Stimulated activated memory B cell treated with anti-CD40 and anti-IgM and Interleukin-4, amounts not matched to agents 10 μg/mL and 1 μg/mL and 100 μg/mL, for 72 hours (primary cell): ENCODE data around the gene MAN1A1.
"Not testable (repeated sequence)": the region's sequence is repeated elsewhere in the genome, so short reads cannot be mapped to it uniquely, and the experiment has no call there.

Experiments used
- ATAC-seq: fragments of 150-1000 bp; cut with Tn5 transposase; 2 replicates; pipeline ENCODE4 v1.10.0; 2021
- H3K27ac Mint-ChIP-seq: one replicate; pipeline ENCODE4 v1.8.0; 2022; ENCODE audit warnings: mild to moderate bottlenecking, mixed read lengths
- H3K27me3 Mint-ChIP-seq: one replicate; pipeline ENCODE4 v1.8.0; 2022; ENCODE audit warnings: mixed read lengths
- H3K36me3 Mint-ChIP-seq: one replicate; pipeline ENCODE4 v1.8.0; 2022; ENCODE audit warnings: mixed read lengths
- H3K4me1 Mint-ChIP-seq: one replicate; pipeline ENCODE4 v1.8.0; 2022; ENCODE audit warnings: mixed read lengths
- H3K4me3 Mint-ChIP-seq: one replicate; pipeline ENCODE4 v1.8.0; 2022; ENCODE audit warnings: mild to moderate bottlenecking, moderate library complexity, mixed read lengths
- H3K9me3 Mint-ChIP-seq: one replicate; pipeline ENCODE4 v1.8.0; 2022; ENCODE audit warnings: mixed read lengths

The MAN1A1 gene

DNA sequence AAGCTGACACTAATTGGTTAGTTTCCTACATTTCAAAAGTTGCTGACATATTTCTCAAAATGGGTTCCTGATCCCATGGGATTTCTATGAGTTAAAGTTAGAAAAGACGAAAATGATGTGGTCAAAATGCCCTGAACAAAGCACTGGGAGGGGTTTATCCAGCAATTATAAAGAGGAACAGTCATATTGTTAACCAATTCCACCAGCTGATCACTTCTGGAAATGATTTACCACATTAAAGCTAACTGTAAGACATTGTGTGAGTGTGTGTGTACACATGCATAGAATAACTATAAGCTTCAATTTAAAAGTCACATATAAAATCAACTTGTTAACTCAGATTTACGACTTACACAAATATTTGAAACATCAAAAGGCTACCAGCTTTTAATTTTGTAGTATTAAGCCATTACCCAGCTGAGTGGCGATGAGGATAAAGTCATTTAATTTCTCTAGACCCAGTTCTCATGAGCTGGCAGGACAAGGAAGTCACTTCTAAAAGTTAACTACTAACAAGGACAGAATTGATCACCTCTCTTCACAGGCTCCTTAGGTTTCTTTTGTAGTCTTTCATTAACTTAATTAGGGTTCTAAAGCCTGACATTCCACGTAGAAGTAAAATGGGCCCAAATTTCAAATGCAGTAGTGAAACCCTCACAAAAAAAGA lies 40.4 kb downstream of the MAN1A1 start:
- no peak overlapping the region for H3K4me3 Mint-ChIP-seq
- H3K4me1 Mint-ChIP-seq = peaks cover 16% of the 10 kb centered on the region

DNA sequence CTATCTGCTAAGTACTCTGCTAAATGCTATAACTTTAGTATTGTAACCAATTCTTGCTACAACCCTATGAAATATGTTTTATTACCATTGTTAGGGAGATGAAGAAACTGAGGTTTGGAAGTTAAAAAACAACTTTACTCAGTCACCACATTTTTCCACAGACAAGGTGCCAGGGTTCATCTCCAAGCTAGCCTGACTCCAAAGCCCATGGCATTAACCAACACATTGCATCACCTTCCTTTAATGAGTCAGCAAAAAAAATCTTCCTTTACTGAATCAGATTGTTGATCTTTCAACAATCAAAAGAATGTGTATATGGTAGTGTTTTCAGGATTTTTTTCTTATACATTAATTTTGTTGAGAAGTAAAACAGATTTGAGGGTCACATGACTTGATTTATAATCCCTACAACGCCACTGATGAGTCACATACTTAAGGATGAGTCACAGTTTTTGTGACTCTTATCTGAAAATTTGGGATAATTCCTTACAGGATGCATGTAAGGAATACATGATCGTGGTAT lies 41.5 kb downstream of the MAN1A1 start:
- no peak overlapping the region for H3K4me3 Mint-ChIP-seq
- no peak overlapping the region for H3K27ac Mint-ChIP-seq
- no peaks in the 10 kb centered on the region for H3K27me3 Mint-ChIP-seq
- ATAC-seq = no peak
- H3K36me3 Mint-ChIP-seq = peaks cover 15% of the 10 kb centered on the region
- peaks cover 6% of the 10 kb centered on the region for H3K4me1 Mint-ChIP-seq
- no peaks in the 10 kb centered on the region for H3K9me3 Mint-ChIP-seq

More for the DNA sequence above, 40.4 kb downstream of the MAN1A1 start:
- H3K27me3 Mint-ChIP-seq = no peaks in the 10 kb centered on the region
- no peaks in the 10 kb centered on the region for H3K9me3 Mint-ChIP-seq
- ATAC-seq = no peak
- H3K36me3 Mint-ChIP-seq = peaks cover 6% of the 10 kb centered on the region
- no peak overlapping the region for H3K27ac Mint-ChIP-seq

DNA sequence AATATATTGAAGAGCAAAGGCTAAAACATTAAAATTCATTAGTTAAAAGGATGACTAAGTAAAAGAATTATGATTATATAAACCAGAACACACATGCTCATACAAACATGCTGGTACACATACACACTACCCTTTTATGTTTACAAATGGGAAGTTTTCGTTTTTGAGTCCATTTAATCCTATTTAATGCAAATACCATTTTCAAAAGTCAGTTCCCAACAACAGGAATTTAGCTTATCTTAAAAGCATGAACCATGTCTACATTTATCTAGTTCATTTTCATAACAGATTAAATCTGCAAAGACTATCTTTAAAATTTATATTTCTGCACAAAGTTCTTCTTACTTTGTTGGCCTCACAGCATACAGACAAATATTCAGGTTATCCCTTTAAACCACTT lies 42.5 kb downstream of the MAN1A1 start:
- H3K27me3 Mint-ChIP-seq = no peaks in the 10 kb centered on the region
- H3K27ac Mint-ChIP-seq = no peak overlapping the region
- no peaks in the 10 kb centered on the region for H3K4me1 Mint-ChIP-seq
- no peaks in the 10 kb centered on the region for H3K9me3 Mint-ChIP-seq
- peaks cover 15% of the 10 kb centered on the region for H3K36me3 Mint-ChIP-seq
- no peak overlapping the region for H3K4me3 Mint-ChIP-seq
- no peak for ATAC-seq

DNA sequence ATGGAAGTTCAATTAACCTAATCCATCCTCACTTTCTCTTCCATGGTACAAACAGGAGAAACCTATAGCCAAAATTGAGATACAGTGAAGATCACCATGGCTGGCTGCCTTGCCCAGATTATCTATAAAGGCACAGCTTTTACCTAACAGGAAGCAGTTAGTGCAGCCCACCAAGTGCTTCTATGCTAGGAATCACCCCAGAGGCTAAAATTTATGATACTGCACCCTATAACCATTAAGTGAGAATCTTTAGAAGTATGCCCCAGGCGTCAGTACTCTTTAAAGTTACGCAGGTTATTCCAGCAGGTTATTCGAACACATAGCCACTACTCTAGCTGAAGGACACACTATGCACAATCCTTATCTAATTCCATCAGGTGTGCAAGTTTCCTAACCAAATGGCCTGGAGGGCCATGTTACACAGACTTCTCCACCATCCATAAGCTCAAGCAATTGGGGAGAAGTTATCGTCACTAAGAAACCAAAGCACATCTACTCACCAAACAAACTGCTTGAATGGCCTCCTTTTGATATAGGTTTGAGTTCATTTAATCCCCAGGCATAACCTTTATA lies 43.1 kb downstream of the MAN1A1 start:
- no peak for ATAC-seq
- no peaks in the 10 kb centered on the region for H3K27me3 Mint-ChIP-seq
- H3K27ac Mint-ChIP-seq = no peak overlapping the region
- no peaks in the 10 kb centered on the region for H3K9me3 Mint-ChIP-seq
- H3K4me3 Mint-ChIP-seq = no peak overlapping the region
- peaks cover 15% of the 10 kb centered on the region for H3K36me3 Mint-ChIP-seq
- H3K4me1 Mint-ChIP-seq = no peaks in the 10 kb centered on the region

DNA sequence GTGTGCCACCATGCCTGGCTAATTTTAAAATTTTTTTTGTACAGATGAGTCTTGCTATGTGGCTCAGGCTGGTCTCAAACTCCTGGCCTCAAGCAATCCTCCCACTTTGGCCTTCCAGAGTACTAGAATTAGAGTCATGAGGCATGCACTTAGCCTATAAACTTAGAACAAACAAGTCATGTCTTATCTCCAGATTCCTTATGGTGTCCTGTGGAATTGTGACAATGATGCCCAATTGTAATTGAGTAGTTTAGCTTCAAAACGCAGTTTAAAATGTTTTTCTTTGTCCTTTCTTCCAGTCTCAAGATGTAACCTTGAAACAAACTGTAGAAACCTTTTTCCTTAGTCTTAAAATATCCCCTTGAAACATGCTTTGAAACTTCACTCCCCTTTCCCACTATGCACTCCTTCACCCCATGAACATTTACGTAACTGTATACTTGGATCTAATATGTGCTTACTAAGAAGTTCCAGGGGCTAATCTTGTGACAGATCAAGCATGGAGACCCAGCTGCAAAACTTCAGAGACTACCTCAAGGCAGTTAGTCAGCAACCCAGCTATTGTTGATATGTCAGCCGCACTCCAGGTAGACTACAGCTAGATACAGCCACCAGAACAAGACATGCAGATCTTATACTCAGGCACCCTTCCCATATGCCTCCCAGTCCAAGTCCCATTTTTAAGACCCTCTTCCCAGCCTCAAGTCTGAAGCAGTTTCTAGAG lies 46.2 kb downstream of the MAN1A1 start:
- ATAC-seq = no peak
- H3K4me3 Mint-ChIP-seq = no peak overlapping the region
- H3K4me1 Mint-ChIP-seq = no peaks in the 10 kb centered on the region
- peaks cover 27% of the 10 kb centered on the region for H3K36me3 Mint-ChIP-seq
- no peaks in the 10 kb centered on the region for H3K27me3 Mint-ChIP-seq
- H3K27ac Mint-ChIP-seq = no peak overlapping the region
- no peaks in the 10 kb centered on the region for H3K9me3 Mint-ChIP-seq

- Mint-ChIP-seq H3K27ac (no peak overlapping the region), H3K9me3 (no peaks in the 10 kb centered on the region), H3K4me1 (no peaks in the 10 kb centered on the region), H3K4me3 (no peak overlapping the region), H3K36me3 (peaks cover 27% of the 10 kb centered on the region), H3K27me3 (no peaks in the 10 kb centered on the region)
- ATAC-seq = no peak
Observed at GRCh38 chr6:119301429-119301828, 48.1 kb downstream of the MAN1A1 start.

GRCh38 chr6:119299694-119300093 lies 49.9 kb downstream of the MAN1A1 start:
- no peak for ATAC-seq
- Mint-ChIP-seq H3K36me3 (peaks cover 21% of the 10 kb centered on the region), H3K4me3 (no peak overlapping the region), H3K27me3 (no peaks in the 10 kb centered on the region), H3K9me3 (no peaks in the 10 kb centered on the region), H3K27ac (no peak overlapping the region), H3K4me1 (peaks cover 5% of the 10 kb centered on the region)

DNA sequence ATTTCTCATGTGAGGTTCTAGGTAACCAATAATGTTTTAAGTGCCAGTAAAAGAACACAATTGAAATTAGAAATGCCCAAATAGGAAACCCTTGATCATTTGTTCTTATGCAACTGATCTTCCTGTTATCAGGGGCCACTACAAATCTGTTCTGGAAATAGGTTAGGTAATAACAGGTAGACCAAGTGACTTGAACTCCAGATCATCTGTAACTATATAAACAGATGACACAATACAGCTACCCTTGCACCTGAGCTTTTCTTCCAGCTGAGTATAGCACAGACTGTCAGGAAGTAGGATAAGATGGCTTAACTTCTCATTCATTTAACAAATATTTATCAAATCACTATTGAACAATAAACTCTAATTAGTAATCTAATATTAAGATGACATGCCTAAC lies 52.5 kb downstream of the MAN1A1 start:
- H3K36me3 Mint-ChIP-seq = peaks cover 12% of the 10 kb centered on the region
- no peak for ATAC-seq
- H3K27ac Mint-ChIP-seq = no peak overlapping the region
- peaks cover 5% of the 10 kb centered on the region for H3K4me1 Mint-ChIP-seq
- no peaks in the 10 kb centered on the region for H3K27me3 Mint-ChIP-seq
- H3K9me3 Mint-ChIP-seq = no peaks in the 10 kb centered on the region
- no peak overlapping the region for H3K4me3 Mint-ChIP-seq

GRCh38 chr6:119296036-119297035 lies 53.2 kb downstream of the MAN1A1 start:
- H3K9me3 Mint-ChIP-seq = no peaks in the 10 kb centered on the region
- peaks cover 13% of the 10 kb centered on the region for H3K36me3 Mint-ChIP-seq
- no peak for ATAC-seq
- H3K4me3 Mint-ChIP-seq = no peak overlapping the region
- no peak overlapping the region for H3K27ac Mint-ChIP-seq
- H3K27me3 Mint-ChIP-seq = no peaks in the 10 kb centered on the region
- peaks cover 5% of the 10 kb centered on the region for H3K4me1 Mint-ChIP-seq

DNA sequence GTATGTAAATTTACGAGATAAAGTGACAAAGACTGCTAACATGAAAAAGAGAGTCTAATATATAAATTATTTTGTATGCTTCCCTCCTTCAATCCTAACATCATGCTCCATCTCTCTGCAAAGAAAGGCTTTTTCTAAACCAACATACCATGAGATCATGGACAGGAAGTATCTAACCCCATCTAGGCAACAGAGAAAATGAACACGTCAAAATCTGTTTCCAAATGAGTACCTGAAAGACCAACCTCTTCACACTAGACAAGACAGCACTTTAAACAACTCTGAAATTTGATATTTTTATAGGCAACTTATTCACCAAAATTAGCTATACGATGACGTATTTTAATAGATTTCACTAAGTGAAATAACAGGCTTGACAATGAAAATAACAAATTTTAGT lies 54.6 kb downstream of the MAN1A1 start:
- H3K4me3 Mint-ChIP-seq = no peak overlapping the region
- peaks cover 5% of the 10 kb centered on the region for H3K4me1 Mint-ChIP-seq
- H3K36me3 Mint-ChIP-seq = peaks cover 19% of the 10 kb centered on the region
- H3K9me3 Mint-ChIP-seq = no peaks in the 10 kb centered on the region
- ATAC-seq = no peak
- H3K27me3 Mint-ChIP-seq = no peaks in the 10 kb centered on the region
- H3K27ac Mint-ChIP-seq = no peak overlapping the region

DNA sequence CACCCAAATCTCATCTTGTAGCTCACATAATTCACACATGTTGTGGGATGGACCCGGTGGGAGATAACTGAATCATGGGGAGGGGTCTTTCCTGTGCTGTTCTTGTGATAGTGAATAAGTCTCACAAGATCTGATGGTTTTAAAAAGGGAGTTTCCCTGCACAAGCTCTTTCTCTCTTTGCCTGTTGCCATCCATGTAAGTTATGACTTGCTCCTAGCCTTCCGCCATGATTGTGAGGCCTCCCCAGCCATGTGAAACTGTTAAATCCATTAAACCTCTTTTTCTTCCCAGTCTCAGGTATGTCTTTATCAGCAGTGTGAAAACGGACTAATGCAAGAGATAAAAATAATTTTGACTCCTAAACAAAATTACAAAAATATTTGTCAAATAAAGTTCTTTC lies 58.5 kb downstream of the MAN1A1 start:
- H3K4me1 Mint-ChIP-seq, H3K27ac Mint-ChIP-seq, H3K4me3 Mint-ChIP-seq, H3K9me3 Mint-ChIP-seq, H3K27me3 Mint-ChIP-seq, ATAC-seq: not testable (repeated sequence)
- H3K36me3 Mint-ChIP-seq = peaks cover 33% of the 10 kb centered on the region

GRCh38 chr6:119290306-119290705 lies 59.3 kb downstream of the MAN1A1 start:
- no peak for ATAC-seq
- Mint-ChIP-seq H3K27ac (no peak overlapping the region), H3K9me3 (no peaks in the 10 kb centered on the region), H3K4me3 (no peak overlapping the region), H3K4me1 (peaks cover 5% of the 10 kb centered on the region), H3K36me3 (peaks cover 36% of the 10 kb centered on the region), H3K27me3 (no peaks in the 10 kb centered on the region)

DNA sequence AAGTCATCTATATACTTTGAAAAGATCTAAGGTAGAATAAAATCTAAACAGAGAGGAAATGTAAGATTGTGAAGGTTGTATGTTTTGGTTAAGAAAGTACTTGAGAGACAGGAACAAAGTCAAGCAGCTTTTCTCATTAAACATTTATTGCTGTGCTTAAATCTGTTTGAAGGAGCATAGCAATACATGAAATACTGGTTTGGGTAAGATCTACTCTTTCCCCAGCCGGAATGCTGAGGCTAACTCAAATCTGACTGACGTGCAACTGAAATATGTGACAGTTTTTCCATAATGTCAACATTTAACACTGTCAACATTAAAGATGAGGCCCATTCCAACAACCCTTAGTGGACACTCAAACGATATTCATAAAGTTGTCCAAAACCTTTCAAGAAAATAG lies 59.9 kb downstream of the MAN1A1 start:
- H3K27me3 Mint-ChIP-seq = no peaks in the 10 kb centered on the region
- ATAC-seq = no peak
- H3K4me1 Mint-ChIP-seq = no peaks in the 10 kb centered on the region
- H3K4me3 Mint-ChIP-seq = no peak overlapping the region
- no peak overlapping the region for H3K27ac Mint-ChIP-seq
- peaks cover 40% of the 10 kb centered on the region for H3K36me3 Mint-ChIP-seq
- no peaks in the 10 kb centered on the region for H3K9me3 Mint-ChIP-seq

DNA sequence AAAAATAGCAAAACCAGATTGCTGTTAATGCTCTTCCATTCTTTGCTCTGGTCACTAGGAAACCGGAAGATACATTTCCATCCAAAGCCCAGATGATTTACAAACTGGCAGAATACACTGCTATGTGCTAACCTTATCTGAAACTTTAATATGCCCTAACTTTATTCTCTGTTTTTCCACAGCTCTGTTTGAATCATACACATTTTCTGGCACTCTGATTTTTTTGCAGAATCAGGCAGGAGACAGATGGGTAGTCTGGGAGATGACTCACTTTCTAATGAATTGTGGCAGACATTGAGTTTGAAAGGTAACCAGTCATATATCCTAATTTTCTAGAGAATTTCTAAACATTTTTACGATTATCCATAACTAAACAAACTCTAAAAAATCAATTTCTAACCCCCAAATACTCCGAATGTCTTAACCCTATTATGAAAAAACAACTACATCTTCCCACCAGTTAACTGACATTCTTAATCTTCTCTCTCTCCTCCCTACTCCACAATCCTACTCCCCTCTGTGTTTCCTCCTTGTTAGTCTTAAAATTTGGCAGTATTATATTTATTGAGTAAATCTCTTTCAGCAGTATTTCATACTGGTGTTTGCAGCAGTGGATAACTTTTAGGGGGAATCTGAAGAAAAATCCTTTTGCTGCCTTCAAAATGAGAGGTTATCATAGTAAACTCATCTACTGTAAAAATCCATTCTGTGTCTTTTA lies 63.5 kb downstream of the MAN1A1 start:
- no peak for ATAC-seq
- Mint-ChIP-seq H3K9me3 (no peaks in the 10 kb centered on the region), H3K27me3 (no peaks in the 10 kb centered on the region), H3K4me1 (peaks cover 6% of the 10 kb centered on the region), H3K27ac (no peak overlapping the region), H3K4me3 (no peak overlapping the region), H3K36me3 (peaks cover 49% of the 10 kb centered on the region)
